ENCODE measurements around the gene DDAH1. TPM values are rescaled to one million over a fixed set of nuclear protein-coding genes. Genes with fewer than 3 reads are reported as not detected.
"Not testable (repeated sequence)": the region's sequence is repeated elsewhere in the genome, so short reads cannot be mapped to it uniquely, and the experiment has no call there.

The DDAH1 gene
- total RNA-seq, 4 donors from 2014 or later: 12.9 to 28.9 (median 18.2) TPM

GRCh38 chr1:85351202-85351828, 113.6 kb downstream of the DDAH1 start:
- no peak for TF ChIP-seq POLR2A (IDR thresholded peaks at IDR 0.05)
- TF ChIP-seq, protein P1, sequence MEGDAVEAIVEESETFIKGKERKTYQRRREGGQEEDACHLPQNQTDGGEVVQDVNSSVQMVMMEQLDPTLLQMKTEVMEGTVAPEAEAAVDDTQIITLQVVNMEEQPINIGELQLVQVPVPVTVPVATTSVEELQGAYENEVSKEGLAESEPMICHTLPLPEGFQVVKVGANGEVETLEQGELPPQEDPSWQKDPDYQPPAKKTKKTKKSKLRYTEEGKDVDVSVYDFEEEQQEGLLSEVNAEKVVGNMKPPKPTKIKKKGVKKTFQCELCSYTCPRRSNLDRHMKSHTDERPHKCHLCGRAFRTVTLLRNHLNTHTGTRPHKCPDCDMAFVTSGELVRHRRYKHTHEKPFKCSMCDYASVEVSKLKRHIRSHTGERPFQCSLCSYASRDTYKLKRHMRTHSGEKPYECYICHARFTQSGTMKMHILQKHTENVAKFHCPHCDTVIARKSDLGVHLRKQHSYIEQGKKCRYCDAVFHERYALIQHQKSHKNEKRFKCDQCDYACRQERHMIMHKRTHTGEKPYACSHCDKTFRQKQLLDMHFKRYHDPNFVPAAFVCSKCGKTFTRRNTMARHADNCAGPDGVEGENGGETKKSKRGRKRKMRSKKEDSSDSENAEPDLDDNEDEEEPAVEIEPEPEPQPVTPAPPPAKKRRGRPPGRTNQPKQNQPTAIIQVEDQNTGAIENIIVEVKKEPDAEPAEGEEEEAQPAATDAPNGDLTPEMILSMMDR (IDR thresholded peaks at IDR 0.05): no peak

DNA sequence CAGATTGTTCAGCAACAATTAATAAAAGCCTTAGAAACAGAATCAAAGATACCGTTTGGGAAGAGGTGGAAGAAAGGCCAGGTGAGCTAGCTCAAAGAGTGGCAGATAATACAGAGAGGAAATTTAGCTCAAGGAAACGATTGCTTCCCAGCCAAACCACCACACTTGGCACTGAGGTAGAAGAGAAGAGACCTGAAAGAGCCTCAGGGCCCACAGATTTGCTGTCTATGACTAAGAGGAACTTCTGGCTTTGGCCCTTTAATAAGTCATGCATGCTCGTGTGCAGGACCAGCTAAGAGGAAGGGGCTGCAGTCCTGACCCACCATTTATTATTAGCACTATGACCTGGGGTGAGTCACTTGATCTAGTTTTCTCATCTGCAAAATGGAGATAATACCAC, 115.7 kb downstream of the DDAH1 start:
- intact Hi-C loops (cut with DNase I; ENCODE audit: low total_unique reads): no loop called here
- Histone ChIP-seq H3K9me3 (no peaks in the 10 kb centered on the region), H3K27me3 (no peaks in the 10 kb centered on the region), H3K36me3 (no peaks in the 10 kb centered on the region), H3K4me1 (no peaks in the 10 kb centered on the region), H3K4me3 (no peak overlapping the region), H3K27ac (no peak overlapping the region)
- TF ChIP-seq, protein P1 (IDR thresholded peaks at IDR 0.05): no peak
- TF ChIP-seq POLR2A (IDR thresholded peaks at IDR 0.05): no peak
- DNase-seq: no peak

More at GRCh38 chr1:85351202-85351828, 113.6 kb downstream of the DDAH1 start:
- DNase-seq: no peak
- Histone ChIP-seq H3K4me3 (no peak overlapping the region), H3K9me3 (no peaks in the 10 kb centered on the region), H3K27me3 (no peaks in the 10 kb centered on the region), H3K27ac (no peak overlapping the region), H3K4me1 (no peaks in the 10 kb centered on the region), H3K36me3 (no peaks in the 10 kb centered on the region)
- intact Hi-C loops (cut with DNase I; ENCODE audit: low total_unique reads): no loop called here

DNA sequence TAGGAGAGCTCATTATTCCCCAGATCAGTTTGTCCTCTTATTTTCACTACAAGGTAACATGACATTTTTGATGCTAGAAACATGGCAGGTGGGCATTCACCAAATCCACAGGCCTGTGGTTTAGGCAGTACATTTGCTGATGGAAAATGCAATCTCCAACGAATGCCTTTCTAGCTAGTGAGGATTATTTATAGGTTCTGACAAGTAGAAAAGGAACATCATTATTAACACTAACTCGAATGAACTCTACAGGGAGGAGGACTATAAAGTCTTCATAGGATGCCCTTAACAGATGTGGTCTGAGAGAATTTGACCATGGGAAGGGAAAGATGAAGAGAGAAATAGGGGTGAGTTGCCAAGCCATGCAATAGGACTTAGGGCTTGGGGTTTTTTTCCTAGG, 117.1 kb downstream of the DDAH1 start:
- H3K9me3 ChIP-seq: no peaks in the 10 kb centered on the region
- no peak overlapping the region for H3K4me3 ChIP-seq
- intact Hi-C loops (cut with DNase I; ENCODE audit: low total_unique reads): no loop called here
- no peaks in the 10 kb centered on the region for H3K4me1 ChIP-seq
- no peak overlapping the region for H3K27ac ChIP-seq
- no peak for DNase-seq
- H3K27me3 ChIP-seq: no peaks in the 10 kb centered on the region
- no peak for TF ChIP-seq POLR2A (IDR thresholded peaks at IDR 0.05)
- TF ChIP-seq, protein P1 (IDR thresholded peaks at IDR 0.05): no peak
- H3K36me3 ChIP-seq: no peaks in the 10 kb centered on the region

DNA sequence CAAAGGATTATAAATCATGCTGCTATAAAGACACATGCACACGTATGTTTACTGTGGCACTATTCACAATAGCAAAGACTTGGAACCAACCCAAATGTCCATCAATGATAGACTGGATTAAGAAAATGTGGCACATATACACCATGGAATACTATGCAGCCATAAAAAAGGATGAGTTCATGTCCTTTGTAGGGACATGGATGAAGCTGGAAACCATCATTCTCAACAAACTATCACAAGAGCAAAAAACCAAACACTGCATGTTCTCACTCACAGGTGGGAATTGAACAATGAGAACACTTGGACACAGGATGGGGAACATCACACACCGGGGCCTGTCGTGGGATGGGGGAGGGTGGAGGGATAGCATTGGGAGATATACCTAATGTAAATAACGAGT, 117.7 kb downstream of the DDAH1 start:
- H3K4me3 ChIP-seq; H3K27me3 ChIP-seq; DNase-seq; H3K9me3 ChIP-seq; intact Hi-C loops (cut with DNase I; ENCODE audit: low total_unique reads); H3K36me3 ChIP-seq; H3K4me1 ChIP-seq; H3K27ac ChIP-seq: not testable (repeated sequence)

GRCh38 chr1:85344256-85344694, 120.7 kb downstream of the DDAH1 start:
- no peak for DNase-seq
- H3K27ac ChIP-seq: no peak overlapping the region
- no peak overlapping the region for H3K4me3 ChIP-seq

More at GRCh38 chr1:85344256-85344694, 120.7 kb downstream of the DDAH1 start:
- intact Hi-C loops (cut with DNase I; ENCODE audit: low total_unique reads): no loop called here
- TF ChIP-seq POLR2A (IDR thresholded peaks at IDR 0.05): no peak
- TF ChIP-seq, protein P1 (IDR thresholded peaks at IDR 0.05): peak in 2 of 4 experiments; percentile 8 to 30
- no peaks in the 10 kb centered on the region for H3K36me3 ChIP-seq
- H3K9me3 ChIP-seq: no peaks in the 10 kb centered on the region
- H3K27me3 ChIP-seq: no peaks in the 10 kb centered on the region
- no peaks in the 10 kb centered on the region for H3K4me1 ChIP-seq

All from uterus (tissue), 4 donors.